ENCODE results near the gene PPT2. TPM values are rescaled to one million over a fixed set of nuclear protein-coding genes. Genes with fewer than 3 reads are reported as not detected.

The PPT2 gene
- total RNA-seq, 1 experiment from 2014 or later, result 46.3 TPM

DNA sequence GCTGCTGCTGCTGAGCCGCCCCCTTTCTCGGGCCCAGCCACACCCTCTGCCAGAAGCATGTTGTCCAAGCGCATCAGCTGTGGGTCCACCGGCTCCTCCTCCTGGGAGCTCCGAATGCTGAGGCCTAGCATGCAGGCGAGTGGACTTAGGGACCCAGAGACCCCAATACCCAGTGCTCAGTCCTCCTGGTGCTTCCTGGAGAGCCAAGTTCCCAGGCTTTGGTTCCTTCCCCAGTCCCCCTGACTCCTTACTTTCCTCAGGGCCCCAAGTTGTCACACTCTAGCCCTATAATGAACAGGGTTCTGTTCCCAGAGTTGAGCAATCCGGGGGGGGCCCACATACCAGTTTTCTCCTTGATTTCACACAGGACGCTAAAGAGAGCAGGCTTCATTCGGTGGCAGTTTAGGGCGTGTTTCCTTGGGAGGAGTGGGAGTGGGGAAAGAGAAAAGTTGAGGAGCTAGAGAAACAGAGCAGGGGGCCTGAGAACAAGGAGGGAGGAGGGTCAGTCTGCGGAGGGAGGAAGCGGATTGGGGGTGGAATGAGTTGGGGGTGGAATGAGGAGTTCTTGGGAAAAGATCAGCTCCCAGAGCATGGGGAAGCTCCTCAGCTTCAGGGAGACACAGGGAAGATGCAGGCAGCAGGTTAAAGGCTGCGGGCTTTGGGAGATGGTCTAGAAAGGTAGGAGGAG lies 34.6 kb downstream of the PPT2 start:
- Histone ChIP-seq H3K18ac (ENCODE audit: insufficient read length, low read depth, low read length) (no peak overlapping the region), H3K23ac (ENCODE audit: insufficient read length, low read depth, low read length) (no peak overlapping the region), H2AFZ (ENCODE audit: low read length) (no peak overlapping the region), H4K20me1 (ENCODE audit: control insufficient read depth, insufficient read depth, insufficient read length) (no peaks in the 10 kb centered on the region), H2AK5ac (ENCODE audit: insufficient read length, low read length) (no peak overlapping the region), H4K8ac (replicated peaks; ENCODE audit: insufficient read length, low read depth, low read length) (no peak overlapping the region), H2BK12ac (ENCODE audit: insufficient read length, low read depth, low read length) (no peak overlapping the region), H3K4me1 (ENCODE audit: insufficient read depth, low read length) (peaks cover 5% of the 10 kb centered on the region; the same call in 1 of the 2 replicates), H3K27ac (ENCODE audit: insufficient read length, low read depth, low read length) (no peak overlapping the region), H3K27me3 (ENCODE audit: insufficient read depth, low read length) (no peaks in the 10 kb centered on the region), H3K4ac (ENCODE audit: low read depth, low read length) (no peak overlapping the region), H2BK15ac (ENCODE audit: low read depth, low read length) (no peak overlapping the region), H2BK20ac (ENCODE audit: low read depth, low read length, poor library complexity, severe bottlenecking) (no peak overlapping the region), H3T11ph (ENCODE audit: low read length) (no peak overlapping the region), H3K79me1 (ENCODE audit: insufficient read depth, low read depth, low read length, poor library complexity, severe bottlenecking) (no peaks in the 10 kb centered on the region), H3K79me2 (ENCODE audit: insufficient read depth, low read length) (no peaks in the 10 kb centered on the region), H3K4me2 (ENCODE audit: insufficient read depth, insufficient read length, low read length) (peak overlapping the region; percentile 72), H4K5ac (ENCODE audit: insufficient read length, low read depth, low read length) (no peak overlapping the region), H3K9me3 (ENCODE audit: control insufficient read depth, low read depth, low read length) (no peaks in the 10 kb centered on the region), H3K56ac (ENCODE audit: insufficient read length, low read depth, low read length) (no peak overlapping the region), H3K9ac (ENCODE audit: extremely low read depth, insufficient read length, low read length) (peak overlapping the region; percentile 56), H4K91ac (ENCODE audit: insufficient read length, low read depth, low read length) (no peak overlapping the region), H2BK5ac (ENCODE audit: insufficient read length, low read length) (no peak overlapping the region), H3K23me2 (ENCODE audit: insufficient read length, low read depth, low read length, poor library complexity, severe bottlenecking) (peaks cover 7% of the 10 kb centered on the region), H3K14ac (ENCODE audit: insufficient read depth, low read length) (no peak overlapping the region; the same call in 1 of the 2 replicates), H2BK120ac (ENCODE audit: low read depth, low read length, poor library complexity, severe bottlenecking) (no peak overlapping the region)
- Mint-ChIP-seq H3K27me3 (ENCODE audit: low read depth) (no peaks in the 10 kb centered on the region), H3K36me3 (ENCODE audit: insufficient read depth in 1 of 3, low read depth in 3 of 3) (peaks cover 12 to 42% (median 34%) of the 10 kb centered on the region in 3 experiments; a peak in 6 of 7 replicates), H3K4me1 (peaks cover 41 to 52% of the 10 kb centered on the region in 2 experiments), H3K27ac (peak overlapping the region; percentile 94 to 98 (median 97)), H3K4me3 (peak overlapping the region; percentile 76 to 90), H3K9me3 (no peaks in the 10 kb centered on the region; a peak in 1 of 5 replicates)
- TF ChIP-seq, protein P1, sequence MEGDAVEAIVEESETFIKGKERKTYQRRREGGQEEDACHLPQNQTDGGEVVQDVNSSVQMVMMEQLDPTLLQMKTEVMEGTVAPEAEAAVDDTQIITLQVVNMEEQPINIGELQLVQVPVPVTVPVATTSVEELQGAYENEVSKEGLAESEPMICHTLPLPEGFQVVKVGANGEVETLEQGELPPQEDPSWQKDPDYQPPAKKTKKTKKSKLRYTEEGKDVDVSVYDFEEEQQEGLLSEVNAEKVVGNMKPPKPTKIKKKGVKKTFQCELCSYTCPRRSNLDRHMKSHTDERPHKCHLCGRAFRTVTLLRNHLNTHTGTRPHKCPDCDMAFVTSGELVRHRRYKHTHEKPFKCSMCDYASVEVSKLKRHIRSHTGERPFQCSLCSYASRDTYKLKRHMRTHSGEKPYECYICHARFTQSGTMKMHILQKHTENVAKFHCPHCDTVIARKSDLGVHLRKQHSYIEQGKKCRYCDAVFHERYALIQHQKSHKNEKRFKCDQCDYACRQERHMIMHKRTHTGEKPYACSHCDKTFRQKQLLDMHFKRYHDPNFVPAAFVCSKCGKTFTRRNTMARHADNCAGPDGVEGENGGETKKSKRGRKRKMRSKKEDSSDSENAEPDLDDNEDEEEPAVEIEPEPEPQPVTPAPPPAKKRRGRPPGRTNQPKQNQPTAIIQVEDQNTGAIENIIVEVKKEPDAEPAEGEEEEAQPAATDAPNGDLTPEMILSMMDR (conservative IDR thresholded peaks at IDR 0.05), result no peak
- no CpG with 5 or more reads among the region's 13 CpGs for WGBS (ENCODE audit: extremely low coverage, insufficient read length, low lambda C conversion rate)
- DNase-seq, result peak; percentile 28
